Left ventricle myocardium superior (tissue), 1 donor: ENCODE data around the gene SCN2A. TPM values are rescaled to one million over a fixed set of nuclear protein-coding genes. Genes with fewer than 3 reads are reported as not detected.
A peak's percentile ranks its signal among the peaks of the same experiment; 100 is the strongest.

Source experiments
- ATAC-seq: fragments of 200-7000 bp; cut with Tn5 transposase; one replicate; pipeline ENCODE4 v1.9.1; 2020; ENCODE audit warnings: mild to moderate bottlenecking, moderate library complexity
- DNase-seq: peaks from one replicate; pipeline ENCODE4 v3.0.0-alpha.2; 2020
- intact Hi-C: fragments of 100-400 bp; cut with micrococcal nuclease; formaldehyde crosslinking; loops from one replicate; pipeline ENCODE4 v1.11.0; 2022
- long read RNA-seq: library from polyadenylated mRNA; unstranded; transcript quantifications from one replicate; pipeline ENCODE4 v2.0.0, GENCODE V29; 2021
- total RNA-seq: library from RNA; stranded (reverse); fragmentation: NEBNext Ultra II Directional; extraction: Animal tissue kit (Norgen Biotek cat#: 25700); gene quantifications from one replicate; pipeline ENCODE4 v1.2.1, GENCODE V29; 2021
- donor health status: DM: no; HTN: yes; CAD: no; lungs with severe emphysema.

SCN2A gene
- 0.30 TPM for total RNA-seq
- long read RNA-seq, result 0 reads

GRCh38 chr2:165239230-165239629 lies at the start of gene SCN2A:
SCN2A (plus strand) TSS chr2:165239414; CDS start chr2:165295824, 56,410 bp downstream.
- peak; percentile 54 for ATAC-seq
- DNase-seq, result no peak
- intact Hi-C loops, result loop anchor here (5.0 kb wide), 1 partner anchor 53 kb away; no protein-coding TSS in a partner anchor

DNA sequence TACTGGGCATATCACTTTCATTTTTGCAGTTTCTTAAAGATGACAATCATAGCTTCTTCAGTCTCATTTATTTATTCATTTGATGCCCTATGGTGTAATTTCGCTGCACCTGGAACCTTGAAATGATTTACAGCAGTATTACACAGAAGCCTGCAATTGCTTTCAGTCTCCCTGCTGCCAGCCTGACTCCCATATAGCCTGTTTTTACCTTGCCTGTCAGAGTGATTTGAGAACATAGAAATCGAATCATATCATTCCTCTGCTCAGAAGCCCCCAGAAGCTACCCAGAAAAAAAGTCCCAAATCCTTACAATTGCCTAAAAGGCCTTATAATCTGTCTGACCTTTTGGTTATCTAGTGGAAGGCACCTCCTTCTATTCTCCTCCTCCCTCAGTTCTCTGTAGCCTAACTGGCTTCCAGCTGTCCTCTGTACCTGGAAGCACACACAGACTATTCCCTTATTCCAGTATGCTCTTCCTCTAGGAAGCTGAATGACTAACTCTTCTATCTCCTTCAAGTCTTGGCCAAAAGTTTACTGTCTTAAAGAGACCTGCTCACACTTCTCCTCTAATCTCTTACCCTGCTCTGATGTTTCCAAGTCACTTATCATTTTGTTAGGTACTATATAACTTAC lies 48.0 kb upstream of the SCN2A start:
- no peak for DNase-seq
- intact Hi-C loops, result no loop called here

DNA sequence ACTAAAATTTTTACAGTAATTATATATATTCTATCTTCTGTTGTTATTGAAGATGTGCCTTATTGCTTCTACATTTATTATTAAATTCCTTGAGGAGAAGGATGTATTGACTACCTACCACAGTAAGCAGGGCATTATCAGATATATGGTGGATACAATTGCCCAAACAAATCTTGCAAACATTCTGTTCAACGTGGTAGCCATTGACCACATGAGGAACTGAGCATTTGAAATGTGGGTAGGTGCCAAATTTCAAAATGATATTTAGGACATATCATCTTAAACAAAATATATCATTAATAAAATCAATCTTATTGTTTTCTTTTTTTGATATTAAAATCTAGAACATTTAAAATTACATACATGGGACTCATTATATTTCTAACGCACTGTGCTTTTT lies 46.5 kb upstream of the SCN2A start:
- ATAC-seq (no peak), DNase-seq (no peak)
- intact Hi-C loops, result no loop called here

More for the DNA sequence above, 48.0 kb upstream of the SCN2A start:
- no peak for ATAC-seq

DNA sequence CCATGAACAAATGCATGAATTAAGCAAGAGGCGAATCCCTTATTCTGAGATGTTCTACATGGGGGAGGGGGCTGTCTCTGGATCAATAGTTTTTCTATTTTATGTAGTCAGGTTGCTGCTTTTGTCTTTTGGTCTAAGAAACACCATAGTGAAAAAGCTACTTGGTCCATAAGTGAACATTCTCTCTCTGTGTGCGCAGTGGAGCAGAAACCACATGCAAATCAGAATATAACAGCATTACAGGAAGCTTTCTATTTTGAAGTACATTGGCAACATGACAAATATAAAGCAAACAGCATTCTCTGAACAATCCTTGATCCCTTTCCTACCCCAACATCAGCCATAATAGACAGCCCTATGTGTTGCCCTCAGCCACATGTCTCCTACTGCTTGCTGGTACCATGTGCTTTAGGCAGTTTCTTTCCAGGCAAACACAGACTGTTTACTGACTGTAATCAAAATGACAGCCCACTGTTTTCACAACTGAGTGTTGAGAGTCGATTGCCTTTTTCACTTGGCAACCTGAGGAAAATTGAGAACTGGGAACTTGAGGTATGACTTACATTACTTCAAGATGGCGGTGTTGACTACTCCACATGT lies 45.9 kb upstream of the SCN2A start:
- ATAC-seq (no peak), DNase-seq (no peak)
- intact Hi-C loops, result no loop called here

DNA sequence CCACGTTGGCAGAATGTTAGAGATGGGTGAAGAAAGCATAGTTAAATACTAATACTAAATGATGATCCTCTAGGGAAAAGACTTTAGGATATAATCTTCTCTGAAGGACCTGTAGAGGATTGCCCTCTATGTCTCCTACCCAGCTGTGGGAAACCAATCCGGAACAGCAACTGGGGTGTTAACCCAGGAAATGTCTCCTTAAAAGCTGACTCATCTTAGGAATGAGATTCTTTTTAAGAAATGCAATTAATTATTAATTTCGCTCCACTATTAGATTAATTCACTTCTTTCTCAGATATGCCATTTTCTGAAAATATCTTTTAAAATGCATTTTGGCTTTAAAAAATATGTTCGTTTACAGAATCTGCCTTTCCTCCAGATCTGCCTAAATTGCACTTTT lies 42.8 kb upstream of the SCN2A start:
- ATAC-seq (no peak), DNase-seq (no peak)
- intact Hi-C loops, result no loop called here

DNA sequence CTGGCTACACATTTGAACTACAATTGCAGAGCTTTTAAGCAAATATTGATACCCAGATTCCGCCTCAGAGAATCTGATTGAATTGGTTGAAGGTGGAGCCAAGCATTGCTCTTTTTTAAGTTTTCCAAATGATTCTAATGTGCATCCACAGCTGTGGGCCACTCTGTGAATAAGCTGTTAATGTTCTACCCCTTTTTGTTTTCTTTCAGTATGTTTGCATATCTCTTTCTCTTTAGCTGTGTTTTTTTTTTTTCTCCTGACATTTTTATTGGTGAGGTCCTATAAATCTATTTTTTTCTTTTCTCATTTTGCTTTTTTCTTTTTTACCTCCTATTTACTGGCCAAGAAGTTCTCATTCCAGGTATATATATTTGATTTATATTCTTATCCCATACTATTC lies 41.9 kb upstream of the SCN2A start:
- intact Hi-C loops, result no loop called here
- no peak for DNase-seq

GRCh38 chr2:165198181-165198580 lies 41.0 kb upstream of the SCN2A start:
- intact Hi-C loops, result no loop called here
- no peak for ATAC-seq
- DNase-seq, result no peak

More for the DNA sequence above, 41.9 kb upstream of the SCN2A start:
- no peak for ATAC-seq

DNA sequence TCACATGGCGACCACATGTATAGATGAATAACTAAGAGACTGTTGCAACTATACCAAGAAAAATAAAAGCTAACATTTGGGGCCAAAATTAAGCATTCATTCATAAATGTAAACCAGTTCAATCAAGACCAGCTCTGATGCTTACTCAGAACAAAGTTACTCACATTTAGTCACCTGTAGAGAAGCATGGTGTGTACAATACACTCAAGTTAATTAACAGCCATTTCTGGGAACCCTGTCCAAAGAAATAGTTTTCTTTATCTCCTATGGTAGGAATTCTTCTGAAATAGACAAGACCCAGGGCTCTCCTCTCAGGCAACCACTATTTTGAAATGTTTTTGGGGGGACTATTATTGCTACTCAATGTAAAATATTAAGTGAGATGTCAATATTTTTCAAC lies 37.0 kb upstream of the SCN2A start:
- DNase-seq (no peak), ATAC-seq (no peak)
- intact Hi-C loops, result loop anchor here (5.0 kb wide), 1 partner anchor 185 kb away; no protein-coding TSS in a partner anchor

GRCh38 chr2:165203689-165204559 lies 35.3 kb upstream of the SCN2A start, which contains the start of gene SCN3A:
SCN3A (minus strand) TSS chr2:165204050; CDS start chr2:165176394, 27,656 bp downstream.
- no peak for ATAC-seq
- DNase-seq, result no peak
- intact Hi-C loops, result loop anchor here (5.0 kb wide), 1 partner anchor 187 kb away; no protein-coding TSS in a partner anchor

DNA sequence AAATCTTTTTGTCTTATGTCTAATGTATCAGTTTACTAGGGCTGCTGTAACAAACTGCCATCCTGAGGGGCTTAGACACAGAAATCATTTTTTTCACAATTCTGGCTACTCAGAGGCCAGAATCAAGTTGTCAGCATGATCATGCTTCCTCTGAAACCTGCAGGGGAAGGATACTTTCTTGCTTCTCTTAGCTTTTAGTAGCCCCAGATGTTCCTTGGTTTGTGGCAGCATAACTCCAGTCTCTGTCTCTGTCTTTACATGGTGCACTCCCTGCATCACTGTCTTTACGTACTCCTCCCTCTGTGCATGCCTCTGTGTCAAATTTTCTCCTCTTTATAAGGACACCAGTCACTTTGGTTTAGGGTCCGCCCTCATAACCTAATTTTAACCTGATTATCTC lies 33.3 kb upstream of the SCN2A start:
- ATAC-seq (no peak), DNase-seq (no peak)
- intact Hi-C loops, result no loop called here

DNA sequence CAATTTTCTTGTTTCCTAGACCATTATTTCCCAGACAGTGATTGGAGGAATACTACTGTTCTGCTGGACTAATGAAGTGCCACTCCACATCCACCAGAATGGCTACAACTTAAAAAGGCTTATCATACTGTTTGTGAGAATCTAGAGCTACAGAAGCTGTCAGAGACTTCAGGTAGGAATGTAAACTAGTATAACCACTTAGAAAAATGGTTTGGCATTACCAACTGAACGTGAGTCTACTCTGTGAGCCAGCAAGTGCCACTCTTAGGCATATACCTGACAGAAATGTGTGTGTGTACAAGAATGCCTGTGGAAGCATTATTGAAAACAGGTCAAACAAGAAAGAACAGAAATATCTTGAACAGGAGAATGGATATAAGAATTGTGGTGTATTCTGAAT lies 31.1 kb upstream of the SCN2A start:
- ATAC-seq, result no peak
- intact Hi-C loops, result no loop called here

DNA sequence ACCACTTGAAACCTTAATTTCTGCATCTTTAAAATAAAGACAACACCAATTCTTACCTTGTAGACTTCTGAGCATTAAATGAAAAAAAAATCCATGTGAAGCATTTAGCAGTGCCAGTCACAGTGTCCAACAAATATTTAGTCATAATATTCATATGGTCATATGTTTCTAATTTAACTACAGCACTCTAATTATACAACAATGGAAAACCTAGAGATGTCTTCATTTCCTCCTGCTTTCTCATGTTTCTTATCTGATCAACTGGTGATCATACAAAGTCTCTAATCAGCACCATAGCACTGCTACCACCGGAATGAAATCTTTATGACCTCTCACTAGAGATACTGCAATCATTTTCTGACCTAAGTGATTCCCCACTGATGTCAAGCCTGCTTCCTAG lies 25.1 kb upstream of the SCN2A start:
- ATAC-seq, result no peak
- no peak for DNase-seq
- intact Hi-C loops, result no loop called here

More for the DNA sequence above, 31.1 kb upstream of the SCN2A start:
- DNase-seq, result no peak

- intact Hi-C loops, result no loop called here
- DNase-seq (no peak), ATAC-seq (no peak)
Measured at GRCh38 chr2:165219481-165219880, 19.7 kb upstream of the SCN2A start.

DNA sequence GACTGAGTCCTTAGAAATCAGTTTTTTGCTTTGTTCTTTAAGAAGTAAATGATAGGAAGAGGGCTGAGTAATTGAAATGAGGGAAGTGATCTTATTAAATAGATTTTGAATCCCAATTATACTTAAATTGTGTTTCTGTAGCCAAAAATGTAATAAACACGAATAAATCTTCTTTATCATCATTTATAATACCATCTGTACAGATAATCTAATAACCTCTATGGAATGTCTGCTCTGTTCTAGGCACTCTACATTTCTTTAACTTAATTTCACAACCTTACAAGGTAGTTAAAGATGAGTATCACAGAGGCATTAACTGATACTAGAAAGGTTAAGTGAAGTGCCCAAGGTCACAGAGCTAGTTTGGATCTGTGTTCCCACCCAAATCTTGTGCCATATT lies 14.3 kb upstream of the SCN2A start:
- DNase-seq (no peak), ATAC-seq (no peak)
- intact Hi-C loops, result no loop called here

DNA sequence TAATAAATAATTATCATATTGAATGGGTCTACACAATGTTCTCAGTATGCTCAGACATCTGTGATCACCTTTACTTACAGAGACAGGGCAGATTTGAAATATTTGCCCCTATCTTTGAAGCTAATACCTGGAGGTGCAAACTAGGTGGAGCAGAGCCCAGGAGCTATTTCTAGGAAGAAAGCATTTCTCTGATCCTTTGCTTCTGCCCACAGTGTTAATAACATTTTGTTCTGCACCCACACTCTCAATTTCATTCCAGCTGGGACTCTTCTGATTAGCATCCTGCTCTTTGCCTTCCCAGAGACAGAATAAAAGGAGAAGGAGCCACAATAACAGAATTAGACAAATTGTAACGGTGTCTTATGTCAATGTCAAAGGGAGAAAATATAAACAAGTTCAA lies 11.6 kb upstream of the SCN2A start:
- intact Hi-C loops, result no loop called here
- DNase-seq (no peak), ATAC-seq (no peak)

GRCh38 chr2:165237056-165237455 lies 2.2 kb upstream of the SCN2A start:
- no peak for DNase-seq
- intact Hi-C loops, result loop anchor here (5.0 kb wide), 1 partner anchor 55 kb away; no protein-coding TSS in a partner anchor
- no peak for ATAC-seq

GRCh38 chr2:165238295-165238694 lies 919 bp upstream of the SCN2A start:
- intact Hi-C loops, result loop anchor here (5.0 kb wide), 1 partner anchor 54 kb away; no protein-coding TSS in a partner anchor
- DNase-seq (no peak), ATAC-seq (no peak)

- DNase-seq (no peak), ATAC-seq (no peak)
- intact Hi-C loops, result loop anchor here (5.0 kb wide), 1 partner anchor 52 kb away; no protein-coding TSS in a partner anchor
Measured at GRCh38 chr2:165239856-165240515, 772 bp downstream of the SCN2A start.

DNA sequence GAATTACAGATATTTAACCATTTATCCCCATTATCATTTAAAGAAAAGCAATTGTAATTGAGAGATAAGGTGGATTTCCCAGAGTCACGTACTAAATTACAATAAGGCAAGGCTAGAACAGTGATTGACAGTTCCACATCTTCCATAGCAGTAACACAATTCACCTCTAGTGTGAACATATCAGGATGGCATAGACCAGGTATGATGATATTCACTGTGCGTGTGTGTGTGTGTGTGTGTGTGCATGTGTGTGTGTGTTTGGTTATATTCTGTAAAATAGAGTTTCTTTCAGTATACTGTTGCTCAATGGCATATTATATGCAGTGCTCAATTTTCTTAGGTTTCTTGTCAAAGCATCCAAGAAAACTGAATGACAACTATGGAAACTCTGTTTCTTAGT lies 1.7 kb downstream of the SCN2A start:
- intact Hi-C loops, result no loop called here
- ATAC-seq (no peak), DNase-seq (no peak)
